ENCODE data around the gene RRP36. TPM values are rescaled to one million over a fixed set of nuclear protein-coding genes. Genes with fewer than 3 reads are reported as not detected.

RRP36 gene
- total and polyA plus RNA-seq, 9 of the 15 experiments (the other 6 are each of a cell fraction or from before 2014, with no cell fraction given), result 27.6 to 150 (median 114) TPM

- TF ChIP-seq NKRF (IDR thresholded peaks at IDR 0.05; ENCODE audit: borderline replicate concordance) (peak; percentile 98), ZMIZ1 (IDR thresholded peaks at IDR 0.05; ENCODE audit: low read depth in 2 of 2, low read length in 2 of 2) (no peak), PHF20 (IDR thresholded peaks at IDR 0.05; ENCODE audit: partially characterized antibody) (peak; percentile 24), EGR1 (conservative IDR thresholded peaks at IDR 0.05) (peak; percentile 49), CREB3 (tag; conservative IDR thresholded peaks at IDR 0.05; ENCODE audit: low read depth) (no peak), ZNF232 (CRISPR knock-in tag; IDR thresholded peaks at IDR 0.05) (no peak), NR2F6 (CRISPR knock-in tag; IDR thresholded peaks at IDR 0.05) (no peak), REST (IDR thresholded peaks at IDR 0.05; ENCODE audit: borderline replicate concordance) (no peak), REST (CRISPR knock-in tag; IDR thresholded peaks at IDR 0.05; ENCODE audit: low read depth) (no peak), MAFG (tag; conservative IDR thresholded peaks at IDR 0.05) (no peak), IFI16 (CRISPR knock-in tag; IDR thresholded peaks at IDR 0.05) (no peak)
Measured at GRCh38 chr6:43013843-43014433, 7.5 kb upstream of the RRP36 start, which contains the start of the genes KLHDC3 and MEA1 (continued).

Measured in K562 (cell line).